ENCODE measurements around the gene EGFL6. TPM values are rescaled to one million over a fixed set of nuclear protein-coding genes. Genes with fewer than 3 reads are reported as not detected.
"Not testable (repeated sequence)": the region's sequence is repeated elsewhere in the genome, so short reads cannot be mapped to it uniquely, and the experiment has no call there.

The EGFL6 gene
- total RNA-seq, 6 donors from 2014 or later: 2.1 to 9.9 (median 6.8) TPM

DNA sequence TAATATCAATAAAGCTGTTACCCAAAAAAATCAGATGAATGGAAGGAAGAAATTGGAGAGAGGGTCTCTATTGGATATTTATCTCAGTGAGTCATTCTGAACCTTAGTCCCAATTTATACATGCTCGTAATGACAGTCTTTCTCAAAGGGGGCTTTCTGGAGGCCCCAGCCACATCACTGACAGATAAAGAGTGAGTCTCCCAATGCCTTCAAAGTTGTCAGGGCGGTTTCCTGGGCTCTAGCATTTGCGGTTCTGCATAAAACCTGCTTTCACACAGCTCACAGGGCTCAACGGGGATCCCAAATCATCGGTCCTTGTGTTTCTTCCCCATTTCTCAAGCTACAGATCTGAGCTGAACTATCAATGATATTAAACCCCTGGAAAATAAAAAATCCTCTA is 100.8 kb downstream of the EGFL6 start:
- H3K9me3 ChIP-seq: no peaks in the 10 kb centered on the region
- TF ChIP-seq POLR2A (IDR thresholded peaks at IDR 0.05): no peak
- TF ChIP-seq EP300 (IDR thresholded peaks at IDR 0.05): no peak
- TF ChIP-seq POLR2AphosphoS5 (IDR thresholded peaks at IDR 0.05): no peak
- TF ChIP-seq, protein P1, sequence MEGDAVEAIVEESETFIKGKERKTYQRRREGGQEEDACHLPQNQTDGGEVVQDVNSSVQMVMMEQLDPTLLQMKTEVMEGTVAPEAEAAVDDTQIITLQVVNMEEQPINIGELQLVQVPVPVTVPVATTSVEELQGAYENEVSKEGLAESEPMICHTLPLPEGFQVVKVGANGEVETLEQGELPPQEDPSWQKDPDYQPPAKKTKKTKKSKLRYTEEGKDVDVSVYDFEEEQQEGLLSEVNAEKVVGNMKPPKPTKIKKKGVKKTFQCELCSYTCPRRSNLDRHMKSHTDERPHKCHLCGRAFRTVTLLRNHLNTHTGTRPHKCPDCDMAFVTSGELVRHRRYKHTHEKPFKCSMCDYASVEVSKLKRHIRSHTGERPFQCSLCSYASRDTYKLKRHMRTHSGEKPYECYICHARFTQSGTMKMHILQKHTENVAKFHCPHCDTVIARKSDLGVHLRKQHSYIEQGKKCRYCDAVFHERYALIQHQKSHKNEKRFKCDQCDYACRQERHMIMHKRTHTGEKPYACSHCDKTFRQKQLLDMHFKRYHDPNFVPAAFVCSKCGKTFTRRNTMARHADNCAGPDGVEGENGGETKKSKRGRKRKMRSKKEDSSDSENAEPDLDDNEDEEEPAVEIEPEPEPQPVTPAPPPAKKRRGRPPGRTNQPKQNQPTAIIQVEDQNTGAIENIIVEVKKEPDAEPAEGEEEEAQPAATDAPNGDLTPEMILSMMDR (IDR thresholded peaks at IDR 0.05): no peak
- DNase-seq: no peak
- peaks cover 0 to 10% (median 2%) of the 10 kb centered on the region in 4 donors for H3K4me1 ChIP-seq
- H3K4me3 ChIP-seq: no peak overlapping the region
- 81 to 93% methylated on average over 5 of the region's 5 CpGs for WGBS, 2 donors
- no peak for ATAC-seq (ENCODE audit: low FRiP score in 2 of 2)
- H3K27me3 ChIP-seq: no peaks in the 10 kb centered on the region
- no peaks in the 10 kb centered on the region for H3K36me3 ChIP-seq
- no peak overlapping the region for H3K27ac ChIP-seq

DNA sequence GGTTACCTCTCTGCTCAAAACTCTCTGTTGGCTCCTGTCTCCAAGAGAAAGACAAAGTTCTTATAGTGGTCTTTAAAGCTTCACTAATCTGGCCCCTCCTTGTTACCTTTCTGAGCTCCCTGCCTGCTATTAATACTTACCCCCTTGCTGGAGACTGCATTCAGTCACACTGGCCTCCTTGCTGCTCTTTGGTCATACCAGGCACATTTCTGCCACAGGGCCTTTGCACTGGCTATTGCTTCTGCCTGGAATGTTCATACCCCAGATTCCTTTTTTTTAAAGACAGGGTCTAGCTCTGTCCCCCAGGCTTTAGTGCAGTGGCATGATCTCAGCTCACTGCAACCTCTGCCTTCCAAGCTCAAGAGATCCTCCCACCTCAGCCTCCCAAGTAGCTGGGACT is 103.6 kb downstream of the EGFL6 start:
- H3K36me3 ChIP-seq: no peaks in the 10 kb centered on the region
- no peak for ATAC-seq (ENCODE audit: low FRiP score in 2 of 2)
- H3K9me3 ChIP-seq: no peaks in the 10 kb centered on the region
- no peak overlapping the region for H3K27ac ChIP-seq
- H3K4me1 ChIP-seq: peaks cover 0 to 10% (median 2%) of the 10 kb centered on the region in 4 donors
- TF ChIP-seq, protein P1 (IDR thresholded peaks at IDR 0.05): no peak
- TF ChIP-seq EP300 (IDR thresholded peaks at IDR 0.05) (no peak), POLR2AphosphoS5 (IDR thresholded peaks at IDR 0.05) (no peak), POLR2A (IDR thresholded peaks at IDR 0.05) (no peak)
- no peak for DNase-seq
- H3K4me3 ChIP-seq: no peak overlapping the region
- no peaks in the 10 kb centered on the region for H3K27me3 ChIP-seq

DNA sequence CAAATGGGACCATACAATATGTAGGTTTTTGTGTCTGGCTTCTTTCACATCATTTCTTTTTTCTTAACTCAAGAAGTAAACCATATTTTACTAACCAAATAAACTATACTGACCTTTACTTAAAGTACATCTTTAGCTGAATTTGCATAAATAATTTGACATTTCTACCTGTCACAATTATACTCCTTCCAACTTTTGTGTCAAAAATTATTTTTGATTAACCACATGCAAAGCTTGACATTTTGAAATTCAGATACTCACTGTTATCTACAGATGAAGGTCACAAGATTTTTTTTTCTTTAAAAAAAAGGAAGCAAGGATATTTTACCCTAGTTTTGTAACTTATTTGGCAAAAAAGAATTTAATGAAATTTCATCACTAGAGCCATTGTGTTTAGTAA is 107.5 kb downstream of the EGFL6 start:
- Histone ChIP-seq H3K4me1 (no peaks in the 10 kb centered on the region), H3K36me3 (no peaks in the 10 kb centered on the region), H3K27me3 (no peaks in the 10 kb centered on the region), H3K27ac (no peak overlapping the region), H3K4me3 (no peak overlapping the region), H3K9me3 (no peaks in the 10 kb centered on the region)
- TF ChIP-seq, protein P1 (IDR thresholded peaks at IDR 0.05): no peak
- no peak for TF ChIP-seq POLR2A (IDR thresholded peaks at IDR 0.05)
- no peak for TF ChIP-seq EP300 (IDR thresholded peaks at IDR 0.05)
- TF ChIP-seq POLR2AphosphoS5 (IDR thresholded peaks at IDR 0.05): no peak
- ATAC-seq (ENCODE audit: low FRiP score in 2 of 2): no peak
- no peak for DNase-seq

DNA sequence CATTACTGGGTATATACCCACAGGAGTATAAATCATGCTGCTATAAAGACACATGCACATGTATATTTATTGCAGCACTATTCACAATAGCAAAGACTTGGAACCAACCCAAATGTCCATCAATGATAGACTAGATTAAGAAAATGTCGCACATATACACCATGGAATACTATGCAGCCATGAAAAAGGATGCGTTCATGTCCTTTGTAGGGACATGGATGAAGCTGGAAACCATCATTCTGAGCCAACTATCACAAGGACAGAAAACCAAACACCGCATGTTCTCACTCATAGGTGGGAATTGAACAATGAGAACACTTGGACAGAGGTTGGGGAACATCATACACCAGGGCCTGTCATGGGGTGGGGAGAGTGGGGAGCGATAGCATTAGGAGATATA is 110.3 kb downstream of the EGFL6 start:
- not testable (repeated sequence) for H3K27ac ChIP-seq; H3K36me3 ChIP-seq; H3K4me1 ChIP-seq; H3K4me3 ChIP-seq; H3K27me3 ChIP-seq; H3K9me3 ChIP-seq; ATAC-seq (ENCODE audit: low FRiP score in 2 of 2); DNase-seq
- 92 to 98% methylated on average over 3 to 4 of the region's 4 CpGs for WGBS, 2 donors

DNA sequence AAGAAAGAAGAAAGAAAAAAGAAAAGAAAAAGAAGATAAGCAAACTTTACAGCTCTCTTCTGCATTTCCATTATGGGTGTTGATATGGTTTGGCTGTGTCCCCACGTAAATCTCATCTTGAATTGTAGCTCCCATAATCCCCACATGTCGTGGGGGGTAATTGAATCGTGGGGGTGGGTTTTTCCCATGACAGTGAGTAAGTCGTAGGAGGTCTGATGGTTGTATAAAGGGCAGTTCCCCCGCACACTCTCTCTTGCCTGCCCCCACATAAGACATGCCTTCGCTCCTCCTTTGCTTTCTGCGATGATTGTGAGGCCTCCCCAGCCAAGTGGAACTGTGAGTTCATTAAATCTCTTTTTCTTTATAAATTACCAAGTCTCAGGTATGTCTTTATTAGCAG is 112.2 kb downstream of the EGFL6 start:
- WGBS, 2 donors: 78 to 91% methylated on average over 7 of the region's 7 CpGs
- no peak overlapping the region for H3K4me3 ChIP-seq
- H3K27ac ChIP-seq: no peak overlapping the region
- ATAC-seq (ENCODE audit: low FRiP score in 2 of 2) (no peak), DNase-seq (no peak)
- no peaks in the 10 kb centered on the region for H3K9me3 ChIP-seq
- H3K4me1 ChIP-seq: no peaks in the 10 kb centered on the region
- no peaks in the 10 kb centered on the region for H3K36me3 ChIP-seq
- TF ChIP-seq, protein P1 (IDR thresholded peaks at IDR 0.05): no peak
- TF ChIP-seq POLR2AphosphoS5 (IDR thresholded peaks at IDR 0.05): no peak
- TF ChIP-seq POLR2A (IDR thresholded peaks at IDR 0.05): no peak
- no peak for TF ChIP-seq EP300 (IDR thresholded peaks at IDR 0.05)
- no peaks in the 10 kb centered on the region for H3K27me3 ChIP-seq

Other genes with a start within 250 kb of the EGFL6 start
- not detected for gene ATXN3L, start 249.5 kb upstream of the EGFL6 start, total RNA-seq
- gene TCEANC, start 83.5 kb downstream of the EGFL6 start, total RNA-seq: 1 to 10 TPM; 2.4 to 8.9 (median 4.1) TPM
- 10 to 100 TPM; 12.6 to 38.4 (median 29.1) TPM for gene RAB9A, start 119.5 kb downstream of the EGFL6 start, total RNA-seq
- 10 to 100 TPM in 4 of 6 donors, 1 to 10 TPM in 2; 6.3 to 18.0 (median 12.7) TPM for gene TRAPPC2, start 165.0 kb downstream of the EGFL6 start, total RNA-seq
- 10 to 100 TPM; 19.2 to 98.5 (median 37.0) TPM for gene OFD1, start 165.1 kb downstream of the EGFL6 start, total RNA-seq
- gene GPM6B, start 247.5 kb downstream of the EGFL6 start, total RNA-seq: 10 to 100 TPM in 5 of 6 donors, 1 to 10 TPM in 1; 5.2 to 29.6 (median 21.8) TPM

All from upper lobe of left lung (tissue), 6 donors.